K562 (cell line): Measurements from ENCODE around the gene CPSF4.
"Not testable (repeated sequence)": the region's sequence is repeated elsewhere in the genome, so short reads cannot be mapped to it uniquely, and the experiment has no call there.

Source experiments
- CTCF ChIP-seq, 3 experiments: IDR thresholded peaks in 2 of 3; conservative IDR thresholded peaks in 1 of 3; 2 replicates each; pipeline ENCODE4 v1.5.1; 2011 to 2012; ENCODE audit warnings: low read length in 3 of 3, mild to moderate bottlenecking in 3 of 3, control low read depth in 2 of 3, improper control_type of control experiment in 1 of 3, inconsistent platforms in 1 of 3, low read depth in 1 of 3, mixed read lengths in 1 of 3, moderate library complexity in 1 of 3; ENCODE audit not compliant: insufficient read depth in 2 of 3
- KHSRP ChIP-seq: fragments of 450-650 bp; IDR thresholded peaks from 2 replicates; pipeline ENCODE4 v1.6.1; 2017
- YY1 ChIP-seq, 3 experiments: IDR thresholded peaks; 2 replicates each; pipeline ENCODE4 v1.6.1; 2011; ENCODE audit warnings: low read length in 2 of 3, mild to moderate bottlenecking in 2 of 3, moderate library complexity in 2 of 3, borderline replicate concordance in 1 of 3, control low read depth in 1 of 3, low read depth in 1 of 3; ENCODE audit not compliant: insufficient read depth in 3 of 3, insufficient replicate concordance in 2 of 3, control insufficient read depth in 1 of 3, insufficient read length in 1 of 3; ENCODE audit errors: extremely low read depth in 1 of 3
- ZSCAN29 ChIP-seq: fragments of 450-650 bp; IDR thresholded peaks from 2 replicates; pipeline ENCODE4 v1.6.1; 2017
- TF ChIP-seq, protein P1 (sequence below), 2 experiments: fragments of 450-650 bp; conservative IDR thresholded peaks; 2 replicates each; pipeline ENCODE4 v1.6.1; 2017; ENCODE audit warnings: mild to moderate bottlenecking in 2 of 2, moderate library complexity in 2 of 2
- TF ChIP-seq, protein P2 (sequence below), 2 experiments: fragments of 450-650 bp; formaldehyde crosslinking in 1 of 2; IDR thresholded peaks; 2 replicates each; pipeline versions ENCODE4 v1.4.0 to v1.6.1; 2014 to 2020; ENCODE audit warnings: mild to moderate bottlenecking in 2 of 2, borderline replicate concordance in 1 of 2, low read depth in 1 of 2

- TF ChIP-seq KHSRP; YY1 (IDR thresholded peaks at IDR 0.05; ENCODE audit: borderline replicate concordance in 1 of 3, control insufficient read depth in 1 of 3, extremely low read depth in 1 of 3, insufficient read depth in 3 of 3, insufficient read length in 1 of 3, insufficient replicate concordance in 2 of 3, low read depth in 1 of 3, low read length in 2 of 3); ZSCAN29; CTCF (IDR thresholded peaks at IDR 0.05 in 2 of 3, conservative IDR thresholded peaks at IDR 0.05 in 1 of 3; ENCODE audit: insufficient read depth in 2 of 3, low read depth in 1 of 3, low read length in 3 of 3): not testable (repeated sequence)
- TF ChIP-seq, protein P1, sequence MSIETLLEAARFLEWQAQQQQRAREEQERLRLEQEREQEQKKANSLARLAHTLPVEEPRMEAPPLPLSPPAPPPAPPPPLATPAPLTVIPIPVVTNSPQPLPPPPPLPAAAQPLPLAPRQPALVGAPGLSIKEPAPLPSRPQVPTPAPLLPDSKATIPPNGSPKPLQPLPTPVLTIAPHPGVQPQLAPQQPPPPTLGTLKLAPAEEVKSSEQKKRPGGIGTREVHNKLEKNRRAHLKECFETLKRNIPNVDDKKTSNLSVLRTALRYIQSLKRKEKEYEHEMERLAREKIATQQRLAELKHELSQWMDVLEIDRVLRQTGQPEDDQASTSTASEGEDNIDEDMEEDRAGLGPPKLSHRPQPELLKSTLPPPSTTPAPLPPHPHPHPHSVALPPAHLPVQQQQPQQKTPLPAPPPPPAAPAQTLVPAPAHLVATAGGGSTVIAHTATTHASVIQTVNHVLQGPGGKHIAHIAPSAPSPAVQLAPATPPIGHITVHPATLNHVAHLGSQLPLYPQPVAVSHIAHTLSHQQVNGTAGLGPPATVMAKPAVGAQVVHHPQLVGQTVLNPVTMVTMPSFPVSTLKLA (conservative IDR thresholded peaks at IDR 0.05) = not testable (repeated sequence)
- TF ChIP-seq, protein P2, sequence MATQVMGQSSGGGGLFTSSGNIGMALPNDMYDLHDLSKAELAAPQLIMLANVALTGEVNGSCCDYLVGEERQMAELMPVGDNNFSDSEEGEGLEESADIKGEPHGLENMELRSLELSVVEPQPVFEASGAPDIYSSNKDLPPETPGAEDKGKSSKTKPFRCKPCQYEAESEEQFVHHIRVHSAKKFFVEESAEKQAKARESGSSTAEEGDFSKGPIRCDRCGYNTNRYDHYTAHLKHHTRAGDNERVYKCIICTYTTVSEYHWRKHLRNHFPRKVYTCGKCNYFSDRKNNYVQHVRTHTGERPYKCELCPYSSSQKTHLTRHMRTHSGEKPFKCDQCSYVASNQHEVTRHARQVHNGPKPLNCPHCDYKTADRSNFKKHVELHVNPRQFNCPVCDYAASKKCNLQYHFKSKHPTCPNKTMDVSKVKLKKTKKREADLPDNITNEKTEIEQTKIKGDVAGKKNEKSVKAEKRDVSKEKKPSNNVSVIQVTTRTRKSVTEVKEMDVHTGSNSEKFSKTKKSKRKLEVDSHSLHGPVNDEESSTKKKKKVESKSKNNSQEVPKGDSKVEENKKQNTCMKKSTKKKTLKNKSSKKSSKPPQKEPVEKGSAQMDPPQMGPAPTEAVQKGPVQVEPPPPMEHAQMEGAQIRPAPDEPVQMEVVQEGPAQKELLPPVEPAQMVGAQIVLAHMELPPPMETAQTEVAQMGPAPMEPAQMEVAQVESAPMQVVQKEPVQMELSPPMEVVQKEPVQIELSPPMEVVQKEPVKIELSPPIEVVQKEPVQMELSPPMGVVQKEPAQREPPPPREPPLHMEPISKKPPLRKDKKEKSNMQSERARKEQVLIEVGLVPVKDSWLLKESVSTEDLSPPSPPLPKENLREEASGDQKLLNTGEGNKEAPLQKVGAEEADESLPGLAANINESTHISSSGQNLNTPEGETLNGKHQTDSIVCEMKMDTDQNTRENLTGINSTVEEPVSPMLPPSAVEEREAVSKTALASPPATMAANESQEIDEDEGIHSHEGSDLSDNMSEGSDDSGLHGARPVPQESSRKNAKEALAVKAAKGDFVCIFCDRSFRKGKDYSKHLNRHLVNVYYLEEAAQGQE (IDR thresholded peaks at IDR 0.05; ENCODE audit: borderline replicate concordance) = not testable (repeated sequence)
- TF ChIP-seq, protein P2 (CRISPR knock-in tag; IDR thresholded peaks at IDR 0.05; ENCODE audit: low read depth) = not testable (repeated sequence)
These were observed 6.8 kb upstream of the CPSF4 start for GRCh38 chr7:99431756-99432540.
